Effector memory CD8-positive, alpha-beta T cell (primary cell): ENCODE data around the gene ZNF503.
A peak's percentile ranks its signal among the peaks of the same experiment; 100 is the strongest.

Experiments used
- ATAC-seq: fragments of 150-1000 bp; cut with Tn5 transposase; replicated peaks from 2 replicates; pipeline ENCODE4 v1.10.0; 2021; ENCODE audit warnings: mild to moderate bottlenecking, moderate library complexity
- DNase-seq, 3 experiments: peaks; one replicate each; pipeline ENCODE4 v3.0.0; 2021
- H3K27ac Mint-ChIP-seq, 2 donors: one replicate each; pipeline ENCODE4 v1.8.0; 2022; ENCODE audit warnings: mild to moderate bottlenecking in 2 of 2, mixed read lengths in 2 of 2, moderate library complexity in 2 of 2
- H3K27me3 Mint-ChIP-seq, 2 donors: one replicate each; pipeline ENCODE4 v1.8.0; 2022; ENCODE audit warnings: mixed read lengths in 2 of 2
- H3K36me3 Mint-ChIP-seq: one replicate; pipeline ENCODE4 v1.8.0; 2022; ENCODE audit warnings: mild to moderate bottlenecking, moderate library complexity, mixed read lengths; ENCODE audit not compliant: insufficient read depth
- H3K4me1 Mint-ChIP-seq, 2 donors: one replicate each; pipeline ENCODE4 v1.8.0; 2022; ENCODE audit warnings: low read depth in 2 of 2, mixed read lengths in 2 of 2
- H3K4me3 Mint-ChIP-seq, 2 donors: one replicate each; pipeline ENCODE4 v1.8.0; 2022; ENCODE audit warnings: mild to moderate bottlenecking in 2 of 2, mixed read lengths in 2 of 2, moderate library complexity in 2 of 2
- H3K9me3 Mint-ChIP-seq, 2 donors: one replicate each; pipeline ENCODE4 v1.8.0; 2022; ENCODE audit warnings: mixed read lengths in 2 of 2

Gene ZNF503

GRCh38 chr10:75398692-75399460, 2.7 kb downstream of the ZNF503 start:
- peak overlapping the region in 1 of 2 donors; percentile 34 for H3K4me3 Mint-ChIP-seq
- no peak for ATAC-seq

DNA sequence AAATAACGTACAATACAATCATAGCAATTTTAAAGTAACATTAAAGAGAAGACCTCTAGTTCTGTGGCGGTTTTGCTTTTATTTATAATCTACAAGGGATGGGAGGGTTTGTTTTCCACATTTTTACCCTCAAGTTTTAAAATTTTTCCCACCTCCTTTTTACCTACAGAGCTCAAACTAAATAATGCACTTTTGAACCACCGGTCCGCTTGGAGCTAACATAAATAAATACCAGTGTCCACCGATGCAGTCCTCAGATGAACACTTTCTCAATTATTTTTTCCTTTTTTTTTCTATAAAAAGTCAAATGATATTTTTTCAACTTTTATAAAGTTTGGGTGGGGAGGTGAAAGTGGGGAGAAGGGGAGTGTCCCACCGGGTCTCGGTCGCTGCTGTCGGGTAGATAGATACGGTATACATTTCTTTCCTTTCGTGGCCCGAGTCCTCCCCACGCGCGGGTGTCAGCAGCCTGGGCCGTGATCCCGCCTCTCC, 3.3 kb downstream of the ZNF503 start:
- Mint-ChIP-seq H3K27me3 (peaks cover 51 to 78% of the 10 kb centered on the region in 2 donors), H3K4me3 (no peak overlapping the region)
- ATAC-seq, result no peak

More at GRCh38 chr10:75398692-75399460, 2.7 kb downstream of the ZNF503 start:
- Mint-ChIP-seq H3K27ac (no peak overlapping the region), H3K27me3 (peaks cover 50 to 78% of the 10 kb centered on the region in 2 donors), H3K36me3 (no peaks in the 10 kb centered on the region), H3K4me1 (peaks cover 16 to 23% of the 10 kb centered on the region in 2 donors), H3K9me3 (no peaks in the 10 kb centered on the region)
- DNase-seq, result no peak

DNA sequence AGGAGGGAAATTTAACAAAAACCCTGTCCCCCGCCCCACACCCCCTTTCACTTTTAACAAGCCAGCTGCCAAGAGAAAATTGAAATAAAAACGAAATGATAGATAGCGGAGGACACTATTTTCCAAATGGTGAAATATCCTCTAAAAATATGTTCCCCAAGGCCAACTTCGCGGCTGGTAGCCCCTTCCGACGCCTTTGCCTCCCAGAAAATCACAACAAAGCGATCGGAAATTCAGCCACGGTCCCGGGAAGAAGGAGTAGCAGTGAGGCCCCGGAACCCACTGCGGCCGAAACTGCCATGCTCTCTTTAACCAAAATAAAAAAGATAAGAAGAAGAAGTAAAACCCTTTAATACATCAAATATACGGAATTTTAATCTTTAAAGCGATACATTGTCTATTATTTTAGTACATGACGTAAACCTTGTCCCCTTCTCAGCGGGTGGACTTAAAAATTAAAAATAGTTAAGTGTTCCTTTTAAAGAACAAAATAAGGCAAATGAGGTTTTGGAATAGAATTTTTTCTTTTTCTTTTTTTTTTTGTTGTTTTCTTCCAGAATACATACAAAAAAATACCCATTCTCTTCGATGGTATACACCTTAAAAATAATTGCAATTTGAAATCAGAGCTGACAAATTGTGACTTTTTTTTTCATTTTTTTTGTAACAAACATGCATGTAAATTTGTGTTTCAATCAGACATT, 3.9 kb downstream of the ZNF503 start:
- Mint-ChIP-seq H3K36me3 (no peaks in the 10 kb centered on the region), H3K27me3 (peaks cover 50 to 78% of the 10 kb centered on the region in 2 donors), H3K9me3 (no peaks in the 10 kb centered on the region), H3K4me3 (no peak overlapping the region), H3K4me1 (peaks cover 12 to 19% of the 10 kb centered on the region in 2 donors), H3K27ac (no peak overlapping the region)
- DNase-seq (no peak), ATAC-seq (no peak)

More for the DNA sequence above, 3.3 kb downstream of the ZNF503 start:
- Mint-ChIP-seq H3K27ac (no peak overlapping the region), H3K9me3 (no peaks in the 10 kb centered on the region), H3K36me3 (no peaks in the 10 kb centered on the region), H3K4me1 (peaks cover 15 to 22% of the 10 kb centered on the region in 2 donors)
- DNase-seq, result no peak

- H3K27me3 Mint-ChIP-seq, result peaks cover 50 to 78% of the 10 kb centered on the region in 2 donors
- DNase-seq, result no peak
- H3K4me1 Mint-ChIP-seq, result peaks cover 12 to 19% of the 10 kb centered on the region in 2 donors
- H3K27ac Mint-ChIP-seq, result no peak overlapping the region
- no peak for ATAC-seq
- H3K9me3 Mint-ChIP-seq, result no peaks in the 10 kb centered on the region
- no peaks in the 10 kb centered on the region for H3K36me3 Mint-ChIP-seq
- no peak overlapping the region for H3K4me3 Mint-ChIP-seq
Measured at GRCh38 chr10:75396631-75397495, 4.7 kb downstream of the ZNF503 start.

- Mint-ChIP-seq H3K27ac (no peak overlapping the region), H3K4me1 (peaks cover 12 to 17% of the 10 kb centered on the region in 2 donors), H3K27me3 (peaks cover 57 to 85% of the 10 kb centered on the region in 2 donors), H3K36me3 (no peaks in the 10 kb centered on the region), H3K9me3 (no peaks in the 10 kb centered on the region), H3K4me3 (no peak overlapping the region)
- no peak for DNase-seq
- no peak for ATAC-seq
Measured at GRCh38 chr10:75395932-75396630, 5.5 kb downstream of the ZNF503 start.

DNA sequence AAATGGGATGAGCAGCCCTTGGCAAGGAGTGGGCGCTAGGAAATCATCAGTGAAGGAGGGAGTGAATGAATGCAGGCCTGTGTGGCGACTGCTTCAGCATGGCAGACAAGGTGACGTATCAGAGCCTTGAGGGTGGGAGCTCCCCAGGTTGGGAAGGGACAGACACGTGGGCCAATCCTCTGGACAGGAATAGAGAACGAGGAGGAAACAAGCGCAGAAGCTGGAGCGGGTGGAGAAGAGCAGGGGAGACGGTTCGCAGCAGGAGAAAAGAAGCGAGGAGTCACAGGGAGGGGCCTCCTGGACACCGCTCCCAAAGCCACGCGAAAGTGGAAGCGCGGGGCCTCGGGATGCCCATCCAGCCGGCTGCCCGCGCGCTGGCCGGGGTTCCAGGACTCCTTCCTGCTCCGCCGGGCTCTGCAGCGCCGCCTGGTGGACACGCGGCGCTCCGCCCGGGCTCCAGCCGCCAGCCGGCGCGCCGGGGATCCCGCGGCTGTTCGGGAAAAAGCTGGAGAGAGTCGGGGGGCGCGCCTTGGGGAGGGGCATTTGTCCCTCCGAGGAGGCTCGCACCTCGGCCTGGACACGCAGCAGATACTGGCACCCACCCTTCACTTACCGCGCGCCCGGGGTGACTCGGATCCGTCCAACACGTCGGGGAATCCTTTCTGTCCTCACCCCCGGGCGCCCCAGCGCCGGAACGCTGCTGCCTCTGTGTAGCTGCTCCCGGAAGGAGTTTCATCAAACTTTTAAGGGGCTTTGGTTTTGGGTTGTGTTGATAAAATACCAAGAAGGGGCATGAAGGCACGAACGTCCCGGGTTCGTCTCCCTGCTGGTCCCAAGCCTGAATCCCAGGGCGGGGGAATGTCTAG, 6.3 kb downstream of the ZNF503 start:
- Mint-ChIP-seq H3K27me3 (peaks cover 58 to 86% of the 10 kb centered on the region in 2 donors), H3K4me3 (peak overlapping the region; percentile 54 to 55), H3K4me1 (peaks cover 9 to 11% of the 10 kb centered on the region in 2 donors), H3K27ac (no peak overlapping the region), H3K9me3 (no peaks in the 10 kb centered on the region), H3K36me3 (no peaks in the 10 kb centered on the region)
- DNase-seq (no peak), ATAC-seq (no peak)

DNA sequence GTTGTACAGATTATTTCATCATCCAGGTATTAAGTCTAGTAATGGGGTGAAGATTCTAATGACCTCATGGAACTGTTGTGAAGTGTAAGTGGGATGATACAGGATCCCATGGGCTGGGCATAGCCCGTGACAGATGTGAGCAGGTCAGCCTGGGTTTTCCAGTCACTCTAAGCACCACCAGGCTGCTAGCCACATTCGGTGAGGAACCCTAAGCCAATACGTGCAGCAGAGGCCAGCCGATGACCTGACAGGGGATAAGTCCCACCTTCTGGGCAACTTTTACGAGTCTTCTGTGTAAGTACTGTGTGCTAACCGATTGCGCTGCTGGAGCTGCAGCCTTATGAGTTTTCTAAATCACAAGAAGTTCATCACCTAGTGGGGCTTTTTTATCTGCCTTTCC, 7.3 kb downstream of the ZNF503 start:
- peaks cover 1% of the 10 kb centered on the region for H3K36me3 Mint-ChIP-seq
- peaks cover 6 to 8% of the 10 kb centered on the region in 2 donors for H3K4me1 Mint-ChIP-seq
- H3K27ac Mint-ChIP-seq, result no peak overlapping the region
- H3K9me3 Mint-ChIP-seq, result no peaks in the 10 kb centered on the region
- peaks cover 57 to 85% of the 10 kb centered on the region in 2 donors for H3K27me3 Mint-ChIP-seq
- H3K4me3 Mint-ChIP-seq, result no peak overlapping the region
- ATAC-seq (no peak), DNase-seq (no peak)

DNA sequence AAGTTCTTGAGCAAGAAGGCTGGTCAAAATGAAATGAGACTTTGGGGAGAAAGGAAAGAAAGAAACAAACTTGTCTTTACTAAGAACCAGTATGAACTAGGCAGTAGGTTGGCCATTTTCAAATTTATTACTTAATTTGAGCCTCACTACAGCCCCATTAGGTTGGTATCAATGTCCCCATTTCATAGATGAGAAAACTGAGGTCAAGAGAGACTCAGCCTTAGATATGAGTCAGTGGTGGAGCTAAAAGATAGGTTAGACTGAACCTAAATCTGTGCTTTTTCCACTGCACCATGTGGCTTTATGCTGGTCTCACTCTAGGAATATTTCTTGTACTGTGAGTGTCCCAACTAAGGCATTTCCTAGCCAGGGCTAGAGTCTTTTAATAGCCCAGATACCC, 8.8 kb downstream of the ZNF503 start:
- peaks cover 3% of the 10 kb centered on the region for H3K36me3 Mint-ChIP-seq
- ATAC-seq (no peak), DNase-seq (no peak)
- H3K4me3 Mint-ChIP-seq, result no peak overlapping the region
- peaks cover 6 to 8% of the 10 kb centered on the region in 2 donors for H3K4me1 Mint-ChIP-seq
- H3K27me3 Mint-ChIP-seq, result peaks cover 58 to 76% of the 10 kb centered on the region in 2 donors
- H3K27ac Mint-ChIP-seq, result no peak overlapping the region
- no peaks in the 10 kb centered on the region for H3K9me3 Mint-ChIP-seq

- peaks cover 3% of the 10 kb centered on the region for H3K36me3 Mint-ChIP-seq
- DNase-seq (no peak), ATAC-seq (no peak)
- H3K9me3 Mint-ChIP-seq, result no peaks in the 10 kb centered on the region
- peaks cover 58 to 76% of the 10 kb centered on the region in 2 donors for H3K27me3 Mint-ChIP-seq
- no peak overlapping the region for H3K27ac Mint-ChIP-seq
- peaks cover 6 to 8% of the 10 kb centered on the region in 2 donors for H3K4me1 Mint-ChIP-seq
- H3K4me3 Mint-ChIP-seq, result no peak overlapping the region
Measured at GRCh38 chr10:75392271-75392670, 9.3 kb downstream of the ZNF503 start.

GRCh38 chr10:75390178-75390577, 11.4 kb downstream of the ZNF503 start:
- peaks cover 3% of the 10 kb centered on the region for H3K36me3 Mint-ChIP-seq
- no peak overlapping the region for H3K27ac Mint-ChIP-seq
- ATAC-seq (no peak), DNase-seq (no peak)
- no peak overlapping the region for H3K4me3 Mint-ChIP-seq
- H3K4me1 Mint-ChIP-seq, result peaks cover 6 to 8% of the 10 kb centered on the region in 2 donors
- peaks cover 69 to 83% of the 10 kb centered on the region in 2 donors for H3K27me3 Mint-ChIP-seq
- H3K9me3 Mint-ChIP-seq, result peaks cover 0 to 2% of the 10 kb centered on the region in 2 donors

DNA sequence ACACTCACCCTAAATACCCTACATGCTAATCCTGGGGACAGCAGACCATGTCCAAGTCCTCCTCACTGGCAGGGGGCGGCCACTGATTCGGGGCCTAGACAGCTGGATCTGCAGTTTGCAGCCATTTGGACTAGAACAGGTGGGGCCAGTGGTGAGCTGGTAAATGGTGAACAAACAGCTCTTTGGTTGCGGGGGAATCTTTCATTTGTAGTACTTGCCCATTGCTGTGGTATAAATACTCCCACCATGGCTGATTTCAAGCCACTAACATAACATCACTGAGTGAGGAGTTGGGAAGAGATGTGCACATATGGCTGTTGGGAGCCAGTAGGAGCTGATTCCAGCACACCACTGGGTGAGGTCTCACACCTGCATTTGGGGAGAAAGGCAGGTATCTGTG, 13.5 kb downstream of the ZNF503 start:
- DNase-seq (no peak), ATAC-seq (no peak)
- no peak overlapping the region for H3K27ac Mint-ChIP-seq
- H3K36me3 Mint-ChIP-seq, result peaks cover 3% of the 10 kb centered on the region
- H3K27me3 Mint-ChIP-seq, result peaks cover 68 to 83% of the 10 kb centered on the region in 2 donors
- peaks cover 0 to 2% of the 10 kb centered on the region in 2 donors for H3K9me3 Mint-ChIP-seq
- no peak overlapping the region for H3K4me3 Mint-ChIP-seq
- no peaks in the 10 kb centered on the region for H3K4me1 Mint-ChIP-seq

DNA sequence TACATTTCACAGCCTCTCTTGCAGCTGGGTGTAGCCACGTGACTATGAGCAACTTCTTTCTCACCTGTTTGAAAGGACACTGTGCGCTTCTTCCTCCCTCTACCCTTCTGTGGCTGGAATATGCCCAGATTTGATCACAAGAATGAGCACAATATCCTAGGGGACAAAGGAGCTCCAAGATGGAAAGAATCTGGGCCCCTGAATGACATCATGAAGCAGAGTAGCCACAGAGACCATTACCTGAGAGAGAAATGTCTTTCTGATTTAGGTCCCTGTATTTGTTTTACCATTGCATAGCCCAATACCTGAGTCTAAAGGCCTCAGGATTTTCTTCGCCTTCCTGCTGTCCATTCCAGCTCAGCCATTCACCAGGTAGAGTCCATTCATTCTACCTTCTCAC, 15.4 kb downstream of the ZNF503 start:
- peaks cover 58 to 72% of the 10 kb centered on the region in 2 donors for H3K27me3 Mint-ChIP-seq

More for the DNA sequence above, 15.4 kb downstream of the ZNF503 start:
- DNase-seq (no peak), ATAC-seq (no peak)
- Mint-ChIP-seq H3K4me1 (no peaks in the 10 kb centered on the region), H3K27ac (no peak overlapping the region), H3K4me3 (no peak overlapping the region), H3K9me3 (peaks cover 0 to 2% of the 10 kb centered on the region in 2 donors), H3K36me3 (peaks cover 3% of the 10 kb centered on the region)
